NCI-H446 treated with DMSO at 0.1 percent for 48 hours (cell line): ENCODE data around the gene MOGAT2.
A peak's percentile ranks its signal among the peaks of the same experiment; 100 is the strongest.
"Not testable (repeated sequence)": the region's sequence is repeated elsewhere in the genome, so short reads cannot be mapped to it uniquely, and the experiment has no call there.

Experiments
- DNase-seq: peaks from one replicate; lab custom pipeline; 2025; lab: John Stamatoyannopoulos, UW

MOGAT2 gene

GRCh38 chr11:75719340-75720239, 2.0 kb downstream of the MOGAT2 start:
- no peak for DNase-seq

- DNase-seq, result no peak
Measured at GRCh38 chr11:75720639-75721038, 3.0 kb downstream of the MOGAT2 start.

DNA sequence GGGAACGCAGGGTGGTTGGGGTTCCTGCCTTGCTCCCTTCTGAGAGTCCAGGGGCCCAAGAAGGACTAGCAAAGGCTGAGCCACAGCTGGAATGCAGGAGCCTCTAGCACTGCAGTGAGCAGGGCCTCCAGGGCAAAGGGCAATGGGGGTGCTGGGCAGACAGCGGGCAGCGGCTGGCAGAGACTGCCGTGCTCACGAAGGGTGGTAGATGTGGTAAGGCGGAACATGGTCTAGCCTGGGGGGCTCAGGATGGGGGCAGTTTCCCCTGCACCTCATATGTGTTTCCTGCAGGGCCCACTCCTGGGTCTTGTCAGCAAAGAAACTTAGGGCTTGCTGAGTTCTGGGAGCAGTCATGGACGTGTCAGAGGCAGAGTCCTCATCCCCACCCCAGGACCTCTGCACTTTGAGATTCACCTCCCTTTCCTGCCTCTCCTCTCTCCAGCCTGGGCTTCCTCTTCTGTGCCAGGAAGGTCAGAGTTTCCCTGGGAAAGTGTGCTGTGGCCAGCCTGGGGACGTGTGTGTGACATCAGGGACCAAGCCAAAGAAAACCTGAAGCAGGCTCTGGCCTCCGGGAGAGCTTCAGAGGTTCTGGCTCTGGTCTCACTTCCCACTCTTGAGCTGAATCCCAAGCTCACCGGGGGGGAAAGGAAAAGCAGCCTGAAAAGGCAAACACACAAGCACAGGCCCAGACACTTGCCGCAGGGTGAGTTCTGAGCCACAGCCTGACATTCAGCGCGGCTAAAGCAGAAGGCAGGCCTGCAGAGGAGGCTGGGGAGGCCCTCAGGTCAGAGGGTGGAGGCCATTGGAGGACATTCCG, 4.4 kb downstream of the MOGAT2 start:
- no peak for DNase-seq

GRCh38 chr11:75722669-75723042, 5.0 kb downstream of the MOGAT2 start:
- no peak for DNase-seq

GRCh38 chr11:75725547-75726320, 8.1 kb downstream of the MOGAT2 start:
- DNase-seq, result no peak

DNA sequence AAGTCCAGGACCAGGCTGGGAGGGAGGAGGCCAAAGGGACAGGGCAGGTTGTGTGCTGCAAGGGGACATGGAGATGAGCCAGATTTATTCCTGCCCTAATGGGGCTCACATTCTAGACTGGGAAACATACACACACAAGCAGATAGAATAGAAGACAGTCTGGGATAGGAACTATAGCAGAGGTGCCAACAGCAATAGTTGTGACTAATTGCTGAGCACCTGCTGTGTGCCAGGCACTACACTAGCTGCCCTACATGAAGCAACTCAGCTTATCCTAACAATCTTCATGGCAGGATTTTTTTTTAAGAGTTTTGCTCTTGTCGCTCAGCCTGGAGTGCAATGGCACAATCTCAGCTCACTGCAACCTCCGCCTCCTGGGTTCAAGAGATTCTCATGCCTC, 11.4 kb downstream of the MOGAT2 start:
- peak; percentile 18 for DNase-seq

DNA sequence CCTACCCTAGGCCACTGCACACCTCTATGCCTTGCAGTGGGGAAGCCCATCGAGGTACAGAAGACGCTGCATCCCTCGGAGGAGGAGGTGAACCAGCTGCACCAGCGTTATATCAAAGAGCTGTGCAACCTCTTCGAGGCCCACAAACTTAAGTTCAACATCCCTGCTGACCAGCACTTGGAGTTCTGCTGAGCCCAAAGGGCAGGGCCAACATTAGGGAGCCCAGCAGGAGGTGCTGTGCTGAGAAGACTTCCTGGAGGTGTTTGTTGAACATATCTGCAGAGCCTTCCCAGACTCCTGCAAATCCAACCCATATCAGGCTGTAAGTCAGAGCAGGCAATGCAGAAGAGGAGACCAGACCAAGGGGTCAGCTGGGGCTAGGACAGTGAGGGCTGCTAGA, 13.5 kb downstream of the MOGAT2 start:
- no peak for DNase-seq

DNA sequence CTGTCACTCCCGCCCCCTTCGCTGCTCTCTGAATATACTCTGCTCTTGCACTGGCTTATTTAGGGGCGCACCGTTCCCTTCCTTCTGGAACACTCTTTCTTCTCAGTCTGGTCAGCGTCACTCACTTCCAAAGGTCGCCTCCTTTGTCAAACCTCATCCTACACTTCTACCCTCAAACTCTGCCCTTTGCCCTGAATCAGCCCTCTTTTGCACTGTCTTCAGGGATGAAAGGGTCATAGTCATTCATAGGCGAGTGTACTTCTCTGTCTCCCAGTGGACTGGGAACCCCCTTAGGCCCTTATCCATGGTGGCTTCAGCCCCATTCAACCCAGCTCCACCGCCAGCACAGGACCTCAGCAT, 15.4 kb downstream of the MOGAT2 start:
- no peak for DNase-seq

- DNase-seq, result peak; percentile 93
Measured at GRCh38 chr11:75733431-75734107, 15.9 kb downstream of the MOGAT2 start.

GRCh38 chr11:75734491-75735180, 17.0 kb downstream of the MOGAT2 start:
- peak; percentile 54 for DNase-seq

GRCh38 chr11:75735181-75735845, 17.7 kb downstream of the MOGAT2 start:
- no peak for DNase-seq

DNA sequence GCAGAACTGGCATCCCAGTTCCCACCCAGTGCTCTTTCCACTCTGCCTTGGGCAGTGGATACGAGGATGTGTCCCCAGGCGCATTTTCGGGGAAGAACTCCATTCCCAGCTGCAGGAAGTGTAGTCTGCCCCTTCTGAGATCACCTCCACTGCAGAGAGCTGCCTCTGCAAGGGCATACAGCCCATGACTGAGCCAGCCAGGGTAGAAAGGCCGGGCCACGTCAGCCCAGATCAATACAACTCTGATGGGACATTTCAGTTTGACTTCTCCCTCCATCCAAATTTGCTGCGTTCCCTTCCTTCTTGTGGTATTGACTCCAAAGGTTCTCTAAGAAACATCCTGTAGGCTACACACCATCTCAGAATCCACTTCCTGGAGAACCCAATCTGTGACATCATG, 19.7 kb downstream of the MOGAT2 start:
- no peak for DNase-seq

GRCh38 chr11:75740681-75741080, 23.0 kb downstream of the MOGAT2 start:
- no peak for DNase-seq

GRCh38 chr11:75743159-75743558, 25.5 kb downstream of the MOGAT2 start:
- not testable (repeated sequence) for DNase-seq

- DNase-seq, result no peak
Measured at GRCh38 chr11:75743711-75744563, 26.3 kb downstream of the MOGAT2 start.

DNA sequence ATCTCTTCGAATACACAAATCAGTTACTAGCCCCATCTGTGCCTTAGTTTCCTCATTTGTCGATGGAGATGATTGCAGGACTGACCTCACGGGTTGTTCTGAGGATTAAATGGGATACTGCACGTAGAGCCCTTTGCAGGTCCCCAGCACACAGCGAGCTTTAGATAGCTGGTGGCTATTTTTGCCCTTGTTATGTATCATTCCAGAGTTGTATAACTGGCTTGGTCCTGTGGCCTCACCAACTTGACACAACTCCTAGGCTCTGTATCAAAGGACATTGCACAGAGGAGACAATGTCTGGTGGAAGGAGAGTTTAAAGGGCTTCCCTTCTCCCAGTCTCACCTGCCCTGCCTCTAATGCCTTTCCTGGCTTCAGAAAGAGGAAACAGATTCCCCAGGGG, 28.2 kb downstream of the MOGAT2 start:
- no peak for DNase-seq

- not testable (repeated sequence) for DNase-seq
Measured at GRCh38 chr11:75748729-75749273, 31.2 kb downstream of the MOGAT2 start.

- DNase-seq, result not testable (repeated sequence)
Measured at GRCh38 chr11:75754933-75755332, 37.3 kb downstream of the MOGAT2 start.

- DNase-seq, result no peak
Measured at GRCh38 chr11:75757651-75758050, 40.0 kb downstream of the MOGAT2 start.
